VCaP (cell line): ENCODE data around the gene SEC22A.

Source experiments
- H3K27ac ChIP-seq: fragments of 450-650 bp; 2 replicates; pipeline ENCODE4 v1.5.1; 2017
- TF ChIP-seq, protein P1 (sequence below): fragments of 450-650 bp; conservative IDR thresholded peaks from 2 replicates; pipeline ENCODE4 v1.5.1; 2017; ENCODE audit warnings: mild to moderate bottlenecking, moderate library complexity

SEC22A gene

DNA sequence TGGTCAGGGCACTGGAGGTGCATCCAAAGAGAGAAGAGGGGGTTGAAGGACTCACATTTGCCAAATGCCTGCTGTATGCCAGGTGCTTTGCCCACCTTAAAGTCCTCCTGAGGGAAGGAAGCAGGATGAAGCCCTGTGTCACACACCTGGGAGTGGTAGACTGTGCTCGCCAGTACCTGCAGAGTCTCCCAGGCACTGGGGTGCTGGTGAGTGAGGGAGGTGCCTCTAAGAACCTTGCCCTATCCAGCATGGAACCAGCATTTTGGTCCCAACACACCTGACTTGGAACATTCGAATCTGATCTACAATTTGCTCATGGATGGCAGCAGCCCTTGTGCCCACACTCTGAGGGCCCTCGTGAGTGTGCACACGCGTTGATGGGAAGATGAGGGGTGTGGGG, 76.7 kb downstream of the SEC22A start:
- no peak overlapping the region for H3K27ac ChIP-seq
- TF ChIP-seq, protein P1, sequence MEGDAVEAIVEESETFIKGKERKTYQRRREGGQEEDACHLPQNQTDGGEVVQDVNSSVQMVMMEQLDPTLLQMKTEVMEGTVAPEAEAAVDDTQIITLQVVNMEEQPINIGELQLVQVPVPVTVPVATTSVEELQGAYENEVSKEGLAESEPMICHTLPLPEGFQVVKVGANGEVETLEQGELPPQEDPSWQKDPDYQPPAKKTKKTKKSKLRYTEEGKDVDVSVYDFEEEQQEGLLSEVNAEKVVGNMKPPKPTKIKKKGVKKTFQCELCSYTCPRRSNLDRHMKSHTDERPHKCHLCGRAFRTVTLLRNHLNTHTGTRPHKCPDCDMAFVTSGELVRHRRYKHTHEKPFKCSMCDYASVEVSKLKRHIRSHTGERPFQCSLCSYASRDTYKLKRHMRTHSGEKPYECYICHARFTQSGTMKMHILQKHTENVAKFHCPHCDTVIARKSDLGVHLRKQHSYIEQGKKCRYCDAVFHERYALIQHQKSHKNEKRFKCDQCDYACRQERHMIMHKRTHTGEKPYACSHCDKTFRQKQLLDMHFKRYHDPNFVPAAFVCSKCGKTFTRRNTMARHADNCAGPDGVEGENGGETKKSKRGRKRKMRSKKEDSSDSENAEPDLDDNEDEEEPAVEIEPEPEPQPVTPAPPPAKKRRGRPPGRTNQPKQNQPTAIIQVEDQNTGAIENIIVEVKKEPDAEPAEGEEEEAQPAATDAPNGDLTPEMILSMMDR: no peak

DNA sequence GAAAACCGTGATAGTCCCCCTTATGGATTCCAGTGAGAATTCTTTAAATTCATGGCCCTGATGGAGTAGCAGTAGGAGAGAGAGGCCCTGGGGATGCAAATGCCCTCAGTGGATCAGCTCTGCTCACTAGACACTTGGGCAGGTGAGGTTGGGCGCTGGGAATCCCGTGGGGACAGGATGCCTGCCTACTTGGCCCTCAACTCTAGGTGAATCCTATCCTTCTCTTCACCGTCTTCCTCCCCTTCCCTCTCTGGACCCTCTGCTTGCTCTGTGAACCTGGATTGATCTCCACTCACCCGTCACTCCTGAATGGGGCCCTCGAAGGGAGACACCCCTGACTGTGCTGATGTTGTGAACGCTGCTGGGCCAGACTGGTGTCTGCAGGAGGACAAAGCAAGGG, 77.4 kb downstream of the SEC22A start:
- TF ChIP-seq, protein P1: no peak
- no peak overlapping the region for H3K27ac ChIP-seq

DNA sequence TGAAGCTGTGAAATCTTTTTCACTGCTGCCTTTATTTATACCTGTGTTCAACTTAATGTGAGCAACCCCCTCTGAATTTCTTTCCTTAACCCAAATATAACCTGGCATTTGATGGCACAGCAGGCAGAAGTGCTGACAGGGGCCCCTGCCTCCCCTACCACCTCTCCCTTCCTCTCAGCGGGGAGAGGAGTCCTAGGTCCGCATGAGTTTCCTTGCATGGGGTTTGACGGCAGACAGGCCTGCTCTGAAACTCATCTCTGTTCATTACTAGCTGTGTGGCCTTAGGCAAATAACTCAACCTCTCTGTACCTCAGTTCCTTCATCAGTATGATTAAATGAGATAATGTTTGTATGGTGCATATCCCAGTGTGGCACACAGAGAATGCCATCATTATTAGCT, 79.7 kb downstream of the SEC22A start:
- no peak overlapping the region for H3K27ac ChIP-seq
- TF ChIP-seq, protein P1: no peak

DNA sequence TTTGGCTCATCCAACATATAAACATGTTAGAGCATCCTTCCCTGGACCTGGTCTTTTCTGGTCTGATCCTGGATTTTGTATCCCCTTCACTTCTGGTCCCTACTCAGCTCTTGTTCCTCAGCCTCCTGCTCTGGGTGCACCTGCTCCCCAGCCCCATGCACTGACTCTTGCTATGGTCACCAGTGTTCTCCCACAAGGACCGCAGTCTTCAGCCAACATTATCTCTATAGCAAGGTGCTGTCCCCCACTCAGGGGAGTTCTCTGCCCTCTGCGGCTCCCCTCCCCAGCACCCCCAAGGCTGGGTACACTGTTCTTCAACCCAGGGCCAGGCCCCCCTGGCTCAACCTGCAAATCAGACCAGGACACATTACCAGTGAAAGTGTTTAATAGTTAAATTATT, 80.2 kb downstream of the SEC22A start:
- H3K27ac ChIP-seq: no peak overlapping the region
- TF ChIP-seq, protein P1: no peak

DNA sequence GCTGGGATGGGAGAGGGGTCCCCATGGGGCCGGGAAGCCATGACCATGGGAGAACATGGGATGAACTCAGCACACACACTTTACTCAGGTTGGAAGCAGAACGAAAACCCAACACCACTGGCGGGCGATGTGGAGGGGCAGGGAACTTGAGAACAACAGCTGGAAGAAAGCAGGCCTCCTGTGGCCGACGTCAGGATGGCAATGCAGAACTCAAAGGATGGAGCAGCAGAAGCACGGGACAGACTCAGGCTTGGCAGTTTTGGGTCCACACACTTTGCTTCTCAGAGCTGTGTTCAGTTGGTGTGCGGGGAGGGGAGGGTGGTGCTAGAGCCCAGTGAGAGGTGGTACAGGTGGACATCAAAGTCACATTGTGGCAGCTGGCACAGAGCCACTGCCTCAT, 80.7 kb downstream of the SEC22A start:
- TF ChIP-seq, protein P1: no peak
- no peak overlapping the region for H3K27ac ChIP-seq

DNA sequence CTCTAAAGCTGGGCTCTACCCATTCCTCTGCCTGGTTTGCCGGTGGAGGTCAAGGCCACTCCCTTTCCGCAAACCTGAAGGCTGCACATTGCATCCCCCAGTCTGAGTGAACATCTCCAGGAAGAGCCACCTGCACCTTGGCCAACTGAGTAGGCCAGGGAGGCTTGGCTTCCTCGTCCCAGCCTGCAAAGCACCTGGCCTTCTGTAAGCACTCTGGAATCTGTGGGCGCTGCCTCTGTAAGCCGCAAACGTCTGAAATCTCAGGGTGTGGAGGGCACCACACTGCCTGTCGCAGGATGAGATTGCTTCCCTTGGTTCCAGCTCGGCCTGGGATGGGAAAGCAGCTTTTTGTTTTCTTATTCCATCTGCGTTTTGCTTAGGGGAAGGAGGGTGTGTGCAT, 81.3 kb downstream of the SEC22A start:
- no peak overlapping the region for H3K27ac ChIP-seq
- TF ChIP-seq, protein P1: no peak

DNA sequence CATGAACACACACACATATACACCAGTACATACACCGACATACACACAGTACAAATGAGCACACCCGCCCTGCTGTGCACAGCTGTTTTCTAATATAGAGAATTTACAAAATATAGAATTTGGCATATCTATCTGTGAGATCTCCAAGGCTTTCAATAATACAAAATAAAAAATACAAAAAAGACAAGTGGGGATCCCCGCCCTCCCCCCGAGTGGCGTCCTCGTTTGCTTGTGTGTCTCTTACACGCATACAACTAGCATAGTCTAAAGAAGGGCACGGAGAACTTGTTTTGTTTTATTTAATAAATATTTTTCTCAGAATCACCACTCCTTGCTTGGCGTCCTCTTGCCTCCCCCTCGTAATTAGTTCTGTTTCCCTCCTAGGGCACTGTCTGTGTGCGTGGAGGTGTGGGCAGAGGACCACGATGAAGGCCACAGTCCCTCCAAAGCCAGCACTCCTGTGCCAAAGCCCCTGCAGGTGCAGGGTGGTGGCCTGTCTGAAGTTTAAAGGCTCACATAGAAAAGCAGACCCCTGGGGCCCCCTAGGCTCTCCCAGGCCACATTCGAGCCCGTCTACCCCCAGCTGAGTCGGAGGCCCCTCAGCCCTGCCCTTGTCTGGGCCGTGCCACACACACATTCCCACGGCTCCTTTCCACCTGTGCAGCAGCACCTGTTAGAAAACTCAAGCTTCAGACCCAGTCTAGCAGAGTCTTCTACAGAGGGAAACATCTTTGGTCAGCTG, 82.1 kb downstream of the SEC22A start:
- TF ChIP-seq, protein P1: no peak
- H3K27ac ChIP-seq: no peak overlapping the region
